GM18520 (cell line): Measurements from ENCODE around the gene TRMT61A.

ENCODE experiments used
- ATAC-seq: cut with Tn5 transposase; IDR thresholded peaks from one replicate; pipeline ENCODE4 v1.9.1; 2021; ENCODE audit not compliant: unreplicated experiment

The TRMT61A gene

DNA sequence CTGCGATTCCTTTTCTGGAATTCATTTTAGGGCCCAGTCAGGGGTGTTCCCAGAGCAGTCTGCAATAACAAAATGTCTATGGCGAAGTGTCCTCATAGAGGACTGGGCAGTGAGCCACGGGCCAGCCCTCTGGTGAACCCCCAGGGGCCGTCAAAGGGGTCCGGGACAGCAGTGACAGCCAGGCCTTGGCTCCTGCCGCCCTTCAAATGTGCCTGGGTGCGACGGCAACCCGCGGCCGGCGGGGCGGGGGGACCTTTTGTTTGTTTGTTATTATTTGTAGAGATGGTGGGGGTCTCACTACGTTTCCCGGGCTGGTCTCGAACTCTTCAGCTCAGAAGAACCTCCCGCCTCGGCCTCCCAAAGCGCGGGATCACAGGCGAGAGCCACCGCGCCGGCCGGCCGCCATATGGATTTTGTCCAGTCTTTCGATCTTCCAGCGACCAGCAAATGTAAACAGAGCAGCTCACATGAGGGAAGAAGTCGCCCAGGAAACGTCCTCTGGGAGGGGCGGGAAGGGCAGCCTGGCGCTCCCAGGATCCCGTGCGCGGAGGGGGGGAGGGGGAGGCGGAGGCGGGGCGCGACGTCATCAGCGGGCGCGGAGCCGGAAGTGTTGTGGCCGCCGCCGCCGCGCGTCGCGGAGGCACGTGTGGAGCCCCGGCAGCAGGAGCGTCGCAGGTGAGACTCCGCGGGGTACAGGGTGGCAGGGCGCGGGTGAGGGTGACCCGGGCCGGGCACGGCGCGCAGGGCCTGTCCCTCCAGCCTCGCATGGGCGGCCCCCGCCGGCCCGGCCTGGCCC lies at the start of gene TRMT61A:
Gene TRMT61A (plus strand): TSS at position 610 of the 796 bp plus-strand sequence. CDS start 783 bp downstream, outside the sequence.
- no peak for ATAC-seq

GRCh38 chr14:103480595-103480994 lies 48.4 kb upstream of the TRMT61A start:
- no peak for ATAC-seq

- ATAC-seq: no peak
These were observed 45.4 kb upstream of the TRMT61A start for GRCh38 chr14:103483600-103483999.

DNA sequence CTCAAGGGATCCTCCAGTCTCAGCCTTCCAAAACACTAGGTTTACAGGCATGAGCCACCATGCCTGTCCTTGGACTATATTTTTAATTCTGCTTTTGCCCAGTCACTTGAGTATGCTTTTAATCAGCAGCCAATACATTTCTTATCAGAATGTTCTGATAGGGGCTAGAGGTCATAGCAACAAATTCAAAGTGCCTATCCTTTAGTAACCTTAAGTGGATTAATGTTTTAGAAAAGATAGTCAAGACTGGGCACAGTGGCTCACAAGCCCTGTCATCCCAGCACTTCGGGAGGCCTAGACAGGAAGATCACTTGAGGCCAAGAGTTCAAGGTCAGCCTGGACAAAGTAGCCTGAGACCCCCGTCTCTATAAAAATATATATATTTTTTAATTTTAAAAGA lies 43.5 kb upstream of the TRMT61A start:
- no peak for ATAC-seq

- ATAC-seq: no peak
These were observed 40.9 kb upstream of the TRMT61A start for GRCh38 chr14:103488071-103488470.

DNA sequence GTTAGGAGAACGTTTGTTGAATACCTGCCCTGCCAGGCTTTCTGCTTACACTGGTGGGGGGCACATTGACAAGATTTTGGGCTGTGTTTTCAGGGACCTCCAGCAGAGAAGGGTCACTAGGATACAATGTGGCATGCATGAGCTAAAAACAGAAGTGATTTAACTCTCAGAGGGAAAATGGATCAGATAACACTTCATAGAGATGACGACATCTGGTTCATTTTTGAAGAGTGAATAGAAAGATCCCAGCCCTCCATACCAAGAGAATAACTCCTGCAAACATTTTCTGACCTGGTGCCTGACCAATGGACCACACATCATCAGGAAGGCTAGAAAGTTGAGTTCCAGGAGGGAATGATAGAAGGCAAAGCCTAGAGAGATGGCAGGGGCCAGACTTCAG lies 40.0 kb upstream of the TRMT61A start:
- ATAC-seq: no peak

GRCh38 chr14:103489621-103490020 lies 39.4 kb upstream of the TRMT61A start:
- no peak for ATAC-seq

- ATAC-seq: no peak
These were observed 37.3 kb upstream of the TRMT61A start for GRCh38 chr14:103491691-103492090.

DNA sequence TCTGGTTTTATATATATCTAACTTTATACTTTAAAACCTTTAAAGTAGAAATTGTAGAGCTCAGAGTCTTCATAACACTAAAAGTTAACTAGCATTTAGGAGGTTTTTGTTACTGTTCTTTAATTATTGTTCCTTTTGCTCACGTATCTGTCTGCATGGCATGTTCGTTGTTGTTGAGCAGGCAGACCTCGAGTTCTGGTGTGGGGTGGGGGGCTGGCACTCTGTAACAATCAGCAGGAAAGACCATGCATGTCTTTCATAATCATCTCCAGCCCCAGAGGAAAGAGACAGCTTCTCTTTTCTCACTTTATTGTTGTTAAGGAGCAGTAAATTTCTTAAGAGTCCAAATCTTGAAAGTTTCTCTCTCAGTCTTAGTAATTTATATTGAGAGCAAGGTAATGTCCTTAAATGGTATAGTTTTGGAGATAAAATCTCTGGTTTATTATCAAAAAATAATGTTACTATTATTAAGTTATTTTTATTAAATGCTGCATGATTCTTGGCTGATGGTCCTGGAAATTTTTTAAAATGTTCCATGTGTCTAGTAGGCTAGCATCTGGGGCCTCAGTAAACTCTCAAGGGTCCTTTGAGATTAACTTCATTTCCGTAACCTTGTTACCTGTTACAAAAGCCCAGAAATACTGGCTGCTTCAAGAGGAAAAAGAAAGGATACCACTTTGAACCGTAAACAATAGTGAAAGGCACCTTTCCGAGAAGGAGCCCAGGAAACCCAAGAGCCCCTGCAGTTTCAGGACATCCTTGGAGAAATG lies 36.7 kb upstream of the TRMT61A start:
- no peak for ATAC-seq

GRCh38 chr14:103495854-103496253 lies 33.1 kb upstream of the TRMT61A start:
- no peak for ATAC-seq

DNA sequence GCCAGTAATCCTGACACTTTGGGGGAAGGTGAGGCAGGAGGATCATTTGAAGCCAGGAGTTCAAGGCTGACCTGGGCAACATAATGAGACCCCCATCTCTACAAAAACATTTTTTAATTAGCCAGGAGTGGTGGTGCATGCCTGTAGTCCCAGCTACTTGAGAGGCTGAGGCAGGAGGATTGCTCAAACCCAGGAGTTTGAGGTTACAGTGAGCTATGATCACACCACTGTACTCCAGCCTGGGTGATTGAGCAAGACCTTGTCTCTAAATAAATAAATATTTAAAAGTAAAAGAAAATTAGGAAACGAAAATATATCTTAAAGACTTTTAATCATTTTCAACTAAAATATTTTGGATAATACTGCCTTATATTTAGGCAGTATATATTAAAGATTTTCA lies 32.2 kb upstream of the TRMT61A start:
- no peak for ATAC-seq

- no peak for ATAC-seq
These were observed 29.3 kb upstream of the TRMT61A start for GRCh38 chr14:103499709-103500108.

DNA sequence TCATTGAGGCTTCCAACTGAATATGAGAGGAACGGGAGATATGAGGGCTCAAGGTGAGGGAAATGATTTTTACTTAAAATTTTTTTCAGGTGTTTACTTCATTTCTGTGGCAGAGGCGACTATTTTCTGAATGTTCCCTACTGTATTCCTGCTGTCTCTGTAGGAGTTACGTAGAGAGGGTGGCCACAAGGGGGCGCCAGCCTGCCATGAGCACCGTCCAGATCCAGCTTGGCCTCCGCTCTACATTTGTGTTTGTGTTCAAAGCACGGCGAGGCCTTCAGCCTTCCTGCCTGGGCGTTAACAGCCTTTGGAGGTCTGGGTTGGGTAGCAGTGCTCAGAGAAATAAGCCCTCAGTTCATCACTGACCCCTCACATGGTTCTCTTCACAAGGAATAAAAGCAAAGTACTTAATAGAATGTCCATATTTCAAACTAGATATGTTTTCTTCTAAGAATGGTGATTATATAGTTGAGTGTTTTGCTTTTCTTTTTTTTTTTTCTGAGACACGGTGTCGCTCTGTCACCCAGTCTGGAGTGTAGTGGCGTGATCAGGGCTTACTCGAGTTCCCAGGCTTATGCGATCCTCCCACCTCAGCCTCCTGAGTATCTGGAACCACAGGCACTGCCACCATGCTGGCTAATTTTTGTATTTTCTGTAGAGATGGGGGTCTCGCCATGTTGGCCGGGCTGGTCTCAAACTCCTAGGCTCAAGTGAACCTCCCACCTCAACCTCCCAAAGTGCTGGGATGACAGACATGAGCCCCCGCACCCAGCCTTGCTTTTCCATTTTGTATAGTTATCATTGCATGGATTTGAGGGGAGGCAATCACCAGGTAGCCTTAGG lies 28.6 kb upstream of the TRMT61A start:
- ATAC-seq: no peak

- no peak for ATAC-seq
These were observed 27.7 kb upstream of the TRMT61A start for GRCh38 chr14:103501041-103501870.

DNA sequence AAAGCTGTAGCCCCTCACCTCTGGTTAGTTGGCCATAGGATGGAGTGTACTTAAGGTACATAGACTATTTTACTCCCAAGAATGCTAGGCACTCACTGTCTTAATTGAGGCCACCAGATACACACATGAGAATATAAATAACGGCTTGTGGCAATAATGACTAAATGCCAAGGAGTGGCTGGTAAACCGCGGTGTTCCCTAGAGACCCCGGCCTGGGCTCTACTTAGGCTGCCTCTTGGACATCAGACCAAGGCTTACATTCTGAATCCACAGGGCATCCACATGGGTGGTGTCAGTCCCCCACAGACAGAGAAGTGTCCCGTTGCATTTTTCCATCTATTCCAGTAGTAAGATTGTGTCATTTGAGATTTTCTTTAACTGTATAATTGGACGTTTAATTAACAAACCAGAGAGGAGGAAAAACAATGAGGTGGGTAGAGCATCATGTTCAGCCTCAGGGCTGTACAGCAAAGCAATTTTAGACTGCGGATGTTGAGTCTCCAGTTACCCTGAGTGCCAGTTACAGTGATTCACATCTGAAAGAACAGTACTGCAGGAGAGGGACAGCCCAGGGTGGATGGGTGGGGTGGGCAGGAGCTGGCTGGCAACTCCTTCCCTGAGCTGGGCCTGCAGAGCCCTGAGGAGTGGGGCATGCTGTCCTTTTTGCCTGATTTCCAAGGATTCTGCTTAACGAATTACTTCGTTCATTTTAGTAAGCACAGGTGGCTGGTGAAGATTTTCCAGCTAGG lies 26.9 kb upstream of the TRMT61A start:
- ATAC-seq: no peak

DNA sequence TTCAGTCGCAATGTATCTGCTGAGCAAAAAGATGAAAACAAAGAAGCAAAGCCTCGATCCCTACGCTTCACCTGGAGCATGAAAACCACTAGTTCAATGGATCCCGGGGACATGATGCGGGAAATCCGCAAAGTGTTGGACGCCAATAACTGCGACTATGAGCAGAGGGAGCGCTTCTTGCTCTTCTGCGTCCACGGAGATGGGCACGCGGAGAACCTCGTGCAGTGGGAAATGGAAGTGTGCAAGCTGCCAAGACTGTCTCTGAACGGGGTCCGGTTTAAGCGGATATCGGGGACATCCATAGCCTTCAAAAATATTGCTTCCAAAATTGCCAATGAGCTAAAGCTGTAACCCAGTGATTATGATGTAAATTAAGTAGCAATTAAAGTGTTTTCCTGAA lies 26.1 kb upstream of the TRMT61A start:
- no peak for ATAC-seq

GRCh38 chr14:103503296-103503695 lies 25.7 kb upstream of the TRMT61A start:
- ATAC-seq: no peak

GRCh38 chr14:103504991-103505565 lies 23.9 kb upstream of the TRMT61A start:
- no peak for ATAC-seq

GRCh38 chr14:103507751-103508150 lies 21.2 kb upstream of the TRMT61A start:
- no peak for ATAC-seq
